H1 (cell line): ENCODE measurements around the gene SLC25A31. TPM values are rescaled to one million over a fixed set of nuclear protein-coding genes. Genes with fewer than 3 reads are reported as not detected.

Source experiments
- CTCF ChIA-PET: fragments of 300-600 bp; sonication (Branson Sonifier 250); formaldehyde crosslinking; loops from one replicate; lab custom pipeline; 2021; ENCODE audit not compliant: partially characterized antibody; lab: Charles Lee
- POLR2A ChIA-PET: fragments of 300-600 bp; sonication (Branson Sonifier 250); formaldehyde crosslinking; loops from one replicate; lab custom pipeline; 2021; ENCODE audit warnings: inconsistent platforms; ENCODE audit not compliant: partially characterized antibody; lab: Charles Lee
- DNase-seq, 2 experiments: peaks; one replicate each; pipeline versions ENCODE4 v3.0.0 to v3.0.0-alpha.2; 2010 to 2022; ENCODE audit warnings: low spot score in 2 of 2, low read depth in 1 of 2, mixed read lengths in 1 of 2
- FAIRE-seq: peaks from 2 replicates; lab custom pipeline; 2011; peaks lifted over from hg19 to GRCh38; lab: Jason Lieb, UNC
- H2AFZ ChIP-seq: 2 replicates; pipeline ENCODE4 v1.8.1; 2012; ENCODE audit warnings: low read length, inconsistent platforms
- H2AK5ac ChIP-seq: 2 replicates; pipeline ENCODE4 v1.6.1; 2013; ENCODE audit warnings: low read depth, low read length
- H2BK120ac ChIP-seq: replicated peaks from 2 replicates; pipeline ENCODE3; 2013; ENCODE audit warnings: low read depth, low read length, inconsistent platforms
- H2BK12ac ChIP-seq: 2 replicates; pipeline ENCODE4 v1.6.1; 2013; ENCODE audit warnings: low read depth, low read length
- H2BK15ac ChIP-seq: 2 replicates; pipeline ENCODE4 v1.6.1; 2013; ENCODE audit warnings: low read length
- H2BK20ac ChIP-seq: 2 replicates; pipeline ENCODE4 v1.6.1; 2013; ENCODE audit warnings: low read length
- H2BK5ac ChIP-seq: 2 replicates; pipeline ENCODE4 v1.6.1; 2013; ENCODE audit warnings: low read depth, low read length
- H3K14ac ChIP-seq: 2 replicates; pipeline ENCODE4 v1.6.1; 2013; ENCODE audit warnings: inconsistent platforms; ENCODE audit not compliant: insufficient read length
- H3K18ac ChIP-seq: 2 replicates; pipeline ENCODE4 v1.6.1; 2013; ENCODE audit warnings: low read length; ENCODE audit errors: extremely low read depth
- H3K23ac ChIP-seq: 2 replicates; pipeline ENCODE4 v1.6.1; 2013; ENCODE audit warnings: inconsistent platforms; ENCODE audit not compliant: insufficient read length
- H3K23me2 ChIP-seq: 2 replicates; pipeline ENCODE4 v1.6.1; 2013; ENCODE audit warnings: low read depth, low read length
- H3K27ac ChIP-seq: 2 replicates; pipeline ENCODE4 v1.6.1; 2011; ENCODE audit warnings: low read depth, low read length, inconsistent platforms
- H3K27me3 ChIP-seq, 4 experiments: replicated peaks in 1 of 4; 1 replicate in 1 of 4; 2 replicates in 3 of 4; pipeline versions ENCODE4 v1.6.1 to v1.8.1; 2011 to 2013; ENCODE audit warnings: low read length in 3 of 4, mild to moderate bottlenecking in 3 of 4, inconsistent platforms in 2 of 4, mixed read lengths in 2 of 4, moderate library complexity in 1 of 4; ENCODE audit not compliant: control insufficient read depth in 3 of 4, insufficient read depth in 3 of 4; ENCODE audit errors: extremely low read depth in 1 of 4
- H3K36me3 ChIP-seq, 4 experiments: 2 replicates each; pipeline versions ENCODE4 v1.6.1 to v1.8.1; 2011 to 2013; ENCODE audit warnings: mild to moderate bottlenecking in 4 of 4, low read length in 3 of 4, moderate library complexity in 2 of 4, control low read depth in 1 of 4, inconsistent platforms in 1 of 4; ENCODE audit not compliant: insufficient read depth in 4 of 4, control insufficient read depth in 2 of 4
- H3K4ac ChIP-seq: replicated peaks from 2 replicates; pipeline ENCODE3; 2013; ENCODE audit warnings: low read length, low read depth, mixed read lengths, inconsistent platforms; ENCODE audit not compliant: insufficient read length
- H3K4me1 ChIP-seq, 4 experiments: replicated peaks in 1 of 4; 1 replicate in 1 of 4; 2 replicates in 3 of 4; pipeline versions ENCODE4 v1.6.1 to v1.8.1; 2011 to 2013; ENCODE audit warnings: low read length in 3 of 4, inconsistent platforms in 2 of 4, mixed read lengths in 1 of 4; ENCODE audit not compliant: insufficient read depth in 4 of 4, control insufficient read depth in 3 of 4
- H3K4me2 ChIP-seq, 2 experiments: 2 replicates each; pipeline versions ENCODE4 v1.6.1 to v1.8.1; 2011 to 2013; ENCODE audit warnings: low read depth in 2 of 2, low read length in 2 of 2, control low read depth in 1 of 2, inconsistent platforms in 1 of 2, mild to moderate bottlenecking in 1 of 2; ENCODE audit not compliant: insufficient read depth in 1 of 2
- H3K4me3 ChIP-seq, 4 experiments: fragments of 200-600, 300-600 bp in 1 of 4; sonication (generic), shearing (Covaris generic), sonication (Bioruptor Twin) in 1 of 4; 2 replicates each; pipeline versions ENCODE4 v1.5.1 to v1.8.1; 2011 to 2016; ENCODE audit warnings: low read length in 4 of 4, low read depth in 3 of 4, control low read depth in 2 of 4, inconsistent platforms in 2 of 4, mild to moderate bottlenecking in 2 of 4, mixed read lengths in 1 of 4, moderate library complexity in 1 of 4; ENCODE audit not compliant: insufficient read depth in 2 of 4; ENCODE audit errors: extremely low read depth in 1 of 4
- H3K56ac ChIP-seq: replicated peaks from 2 replicates; pipeline ENCODE3; 2013; ENCODE audit warnings: low read depth, mild to moderate bottlenecking, mixed read lengths, low read length, inconsistent platforms; ENCODE audit not compliant: insufficient read length
- H3K79me1 ChIP-seq: 2 replicates; pipeline ENCODE4 v1.6.1; 2013; ENCODE audit warnings: low read depth, low read length, control low read depth
- H3K79me2 ChIP-seq, 2 experiments: 2 replicates each; pipeline versions ENCODE4 v1.6.1 to v1.8.1; 2012 to 2013; ENCODE audit warnings: low read length in 2 of 2, mild to moderate bottlenecking in 2 of 2, inconsistent platforms in 1 of 2; ENCODE audit not compliant: insufficient read depth in 2 of 2, control insufficient read depth in 1 of 2
- H3K9ac ChIP-seq, 4 experiments: replicated peaks in 1 of 4; 1 replicate in 1 of 4; 2 replicates in 3 of 4; pipeline versions ENCODE4 v1.6.1 to v1.8.1; 2011 to 2013; ENCODE audit warnings: low read depth in 3 of 4, low read length in 3 of 4, control low read depth in 2 of 4, mild to moderate bottlenecking in 2 of 4, moderate library complexity in 2 of 4, inconsistent platforms in 1 of 4; ENCODE audit errors: extremely low read depth in 1 of 4
- H3K9me3 ChIP-seq, 2 experiments: 2 replicates each; pipeline versions ENCODE4 v1.6.1 to v1.8.1; 2012 to 2013; ENCODE audit warnings: mild to moderate bottlenecking in 2 of 2, moderate library complexity in 2 of 2, control low read depth in 1 of 2, inconsistent platforms in 1 of 2, low read depth in 1 of 2, low read length in 1 of 2, mixed read lengths in 1 of 2; ENCODE audit not compliant: insufficient read depth in 2 of 2
- H4K20me1 ChIP-seq, 2 experiments: replicated peaks in 1 of 2; 2 replicates each; pipeline versions ENCODE3 to v1.8.1; 2011 to 2013; ENCODE audit warnings: inconsistent platforms in 2 of 2, low read length in 2 of 2, mild to moderate bottlenecking in 1 of 2; ENCODE audit not compliant: insufficient read depth in 2 of 2, control insufficient read depth in 1 of 2
- H4K5ac ChIP-seq: 2 replicates; pipeline ENCODE4 v1.6.1; 2013; ENCODE audit warnings: low read length, low read depth, mixed read lengths, inconsistent platforms; ENCODE audit not compliant: insufficient read length
- H4K8ac ChIP-seq: 2 replicates; pipeline ENCODE4 v1.8.0; 2013; ENCODE audit warnings: mild to moderate bottlenecking, moderate library complexity, low read length, inconsistent platforms; ENCODE audit not compliant: insufficient read depth; ENCODE audit errors: extremely low read depth
- H4K91ac ChIP-seq: replicated peaks from 2 replicates; pipeline ENCODE3; 2013; ENCODE audit warnings: low read length, mixed read lengths, inconsistent platforms; ENCODE audit not compliant: insufficient read length
- ATF2 ChIP-seq: IDR thresholded peaks from 2 replicates; pipeline ENCODE4 v1.6.1; 2012; ENCODE audit warnings: low read length, inconsistent platforms
- CEBPB ChIP-seq: IDR thresholded peaks from 2 replicates; pipeline ENCODE4 v1.6.1; 2012; ENCODE audit warnings: low read depth, low read length
- CTBP2 ChIP-seq: IDR thresholded peaks from 2 replicates; pipeline ENCODE4 v1.7.0; 2011; ENCODE audit warnings: borderline replicate concordance, mild to moderate bottlenecking, moderate library complexity, mixed read lengths, low read length; ENCODE audit not compliant: insufficient read depth, insufficient read length
- GABPA ChIP-seq: IDR thresholded peaks from 2 replicates; pipeline ENCODE4 v1.6.1; 2011; ENCODE audit warnings: mild to moderate bottlenecking, low read length, moderate library complexity, borderline replicate concordance; ENCODE audit not compliant: insufficient read depth
- HDAC6 ChIP-seq: IDR thresholded peaks from one replicate; pipeline ENCODE4 v1.7.1; 2012; ENCODE audit warnings: low read depth, mild to moderate bottlenecking, inconsistent platforms, low read length, moderate library complexity
- KDM1A ChIP-seq: fragments of 200-600, 300-600 bp; sonication (generic); IDR thresholded peaks from 2 replicates; pipeline ENCODE4 v1.7.1; 2016; ENCODE audit warnings: mild to moderate bottlenecking, low read length, borderline replicate concordance
- NANOG ChIP-seq: IDR thresholded peaks from 2 replicates; pipeline ENCODE4 v1.6.1; 2011; ENCODE audit warnings: low read length, low read depth, mild to moderate bottlenecking, inconsistent platforms; ENCODE audit not compliant: insufficient read depth, poor library complexity, severe bottlenecking
- RNF2 ChIP-seq: fragments of 200-900, 300-1000 bp; sonication (generic); IDR thresholded peaks from 2 replicates; pipeline ENCODE4 v1.7.1; 2016; ENCODE audit warnings: borderline replicate concordance, low read depth, mild to moderate bottlenecking, antibody characterized with exemption, low read length; ENCODE audit not compliant: poor library complexity, severe bottlenecking; ENCODE audit errors: missing control alignments
- SIN3A ChIP-seq, 2 experiments: IDR thresholded peaks in 1 of 2; conservative IDR thresholded peaks in 1 of 2; 2 replicates each; pipeline ENCODE4 v1.6.1; 2011 to 2012; ENCODE audit warnings: low read length in 2 of 2, improper control_type of control experiment in 1 of 2, low read depth in 1 of 2, mild to moderate bottlenecking in 1 of 2
- SP4 ChIP-seq: IDR thresholded peaks from 2 replicates; pipeline ENCODE4 v1.6.1; 2012; ENCODE audit warnings: low read length, inconsistent platforms
- TEAD4 ChIP-seq: IDR thresholded peaks from 2 replicates; pipeline ENCODE4 v1.6.1; 2012; ENCODE audit warnings: low read depth, low read length, inconsistent platforms, mixed read lengths
- WGBS, 2 experiments: shearing (Covaris generic) in 1 of 2; methylation state at CpG; one replicate each; pipeline versions ENCODE4 v1.1.6 to v1.1.7; 2013 to 2015; ENCODE audit warnings: low lambda C conversion rate in 2 of 2, mixed read lengths in 2 of 2, inconsistent platforms in 1 of 2, low coverage in 1 of 2, missing lambda C conversion rate in 1 of 2; ENCODE audit not compliant: insufficient replicate concordance in 2 of 2, insufficient coverage in 1 of 2, insufficient read length in 1 of 2; ENCODE audit errors: extremely low coverage in 1 of 2, missing lambda C conversion rate in 1 of 2; 5-methylcytosine and 5-hydroxymethylcytosine counted together
- polyA plus RNA-seq, 7 experiments: library from polyadenylated mRNA; depleted of rRNA in 3 of 7; stranded (reverse) in 5 of 7; unstranded in 2 of 7; fragments of >200 nt in 5 of 7; fragments of 200-250 nt in 2 of 7; gene quantifications; 1 replicate in 5 of 7; 2 replicates in 1 of 7; 4 replicates in 1 of 7; pipeline versions ENCODE4 v1.2.1 to v1.2.3, GENCODE V29; 2011 to 2013; ENCODE audit warnings: missing spikeins in 2 of 7, mixed read lengths in 2 of 7
- total RNA-seq: library from RNA; stranded (reverse); fragmentation: NEBNext Ultra II Directional; extraction: Animal tissue kit (Norgen Biotek cat#: 25700); gene quantifications from 2 replicates; pipeline ENCODE4 v1.2.1, GENCODE V29; 2021

The SLC25A31 gene
- total and polyA plus RNA-seq, 2 of the 8 experiments (the other 6 are each of a cell fraction or from before 2014, with no cell fraction given): not detected

GRCh38 chr4:127788517-127788916 lies 58.3 kb downstream of the SLC25A31 start:
- ChIA-PET POLR2A (no interaction called here), CTCF (interaction anchor here (0.6 to 2.3 kb wide), 16 partner anchors 10 to 189 kb away, joined by 3 to 10 read pairs (median 4); no protein-coding TSS in a partner anchor)
- no peak overlapping the region for H4K8ac ChIP-seq
- DNase-seq (no peak), FAIRE-seq (peak; percentile 99)
- H3K23me2 ChIP-seq: no peaks in the 10 kb centered on the region
- no peak overlapping the region for H4K91ac ChIP-seq
- H4K20me1 ChIP-seq: no peaks in the 10 kb centered on the region
- no peak overlapping the region for H2AFZ ChIP-seq
- H3K79me1 ChIP-seq: no peaks in the 10 kb centered on the region
- H2BK20ac ChIP-seq: no peak overlapping the region
- no peak overlapping the region for H2BK12ac ChIP-seq
- H3K79me2 ChIP-seq: no peaks in the 10 kb centered on the region
- no peak overlapping the region for H3K4ac ChIP-seq
- H3K4me2 ChIP-seq: no peak overlapping the region
- H3K56ac ChIP-seq: no peak overlapping the region
- no peaks in the 10 kb centered on the region for H3K36me3 ChIP-seq
- 44% methylated on average over 2 of the region's 2 CpGs; no CpG with 5 or more reads in 1 of the 2 experiments for WGBS, 2 experiments
- no peak overlapping the region for H2BK15ac ChIP-seq
- no peak overlapping the region for H4K5ac ChIP-seq
- peaks cover 0 to 2% (median 0%) of the 10 kb centered on the region in 4 experiments; a peak in 1 of 7 replicates for H3K4me1 ChIP-seq
- H3K4me3 ChIP-seq: no peak overlapping the region
- H3K9ac ChIP-seq: no peak overlapping the region
- no peak overlapping the region for H3K18ac ChIP-seq
- no peak overlapping the region for H2AK5ac ChIP-seq
- H3K27me3 ChIP-seq: peaks cover 0 to 7% (median 3%) of the 10 kb centered on the region in 4 experiments; a peak in 5 of 7 replicates
- no peak overlapping the region for H3K23ac ChIP-seq
- H3K27ac ChIP-seq: no peak overlapping the region
- no peak overlapping the region for H2BK5ac ChIP-seq
- H2BK120ac ChIP-seq: no peak overlapping the region
- no peaks in the 10 kb centered on the region for H3K9me3 ChIP-seq
- no peak overlapping the region for H3K14ac ChIP-seq
- TF ChIP-seq SIN3A (conservative IDR thresholded peaks at IDR 0.05 in 1 of 2, IDR thresholded peaks at IDR 0.05 in 1 of 2; ENCODE audit: low read depth in 1 of 2, low read length in 2 of 2) (no peak), GABPA (no peak), TEAD4 (0 out of 2 replicates have a peak, but pooled peaks have one; percentile 39), NANOG (no peak), ATF2 (no peak), CEBPB (peak; percentile 71; the same call in 1 of the 2 replicates), SP4 (no peak), CTBP2 (no peak), KDM1A (no peak), RNF2 (no peak), HDAC6 (no peak)
